Measurements from ENCODE around the gene ADD1. TPM values are rescaled to one million over a fixed set of nuclear protein-coding genes. Genes with fewer than 3 reads are reported as not detected.

Gene ADD1
- total and polyA plus RNA-seq, 2 donors from 2014 or later, result 232 to 313 TPM

DNA sequence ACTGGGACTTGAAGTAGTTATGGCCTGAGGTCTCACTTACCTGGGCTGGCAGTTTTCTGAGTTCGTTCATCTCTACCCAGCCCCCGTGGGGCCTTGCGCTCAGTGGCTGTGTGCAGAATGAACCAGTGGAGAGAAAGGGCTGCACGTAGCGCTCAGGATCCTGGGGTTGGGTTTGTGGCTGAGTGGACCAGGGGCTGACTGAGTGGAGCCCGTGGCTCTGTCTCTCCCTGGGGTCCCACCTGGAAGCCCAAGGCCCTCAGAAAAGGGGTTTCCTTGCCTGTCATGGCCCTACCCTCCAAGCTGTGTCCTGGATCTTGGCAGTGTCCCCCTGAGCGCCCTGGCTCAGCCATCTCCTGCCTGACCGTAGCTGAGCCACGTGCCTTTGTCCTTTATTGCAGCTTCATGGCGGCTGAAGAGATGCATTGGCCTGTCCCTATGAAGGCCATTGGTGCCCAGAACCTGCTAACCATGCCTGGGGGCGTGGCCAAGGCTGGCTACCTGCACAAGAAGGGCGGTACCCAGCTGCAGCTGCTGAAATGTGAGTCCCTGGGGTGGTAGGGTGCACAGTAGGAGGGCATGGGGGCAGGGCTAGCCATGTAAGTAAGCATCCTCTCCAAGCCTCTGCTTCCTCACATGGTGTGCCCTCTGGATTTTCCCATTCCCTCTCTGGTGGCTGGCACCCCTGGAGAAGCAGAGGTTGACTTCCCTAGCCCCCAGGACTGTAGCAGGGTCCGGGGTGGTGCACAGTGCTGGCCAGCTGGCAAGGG lies 23.2 kb upstream of the ADD1 start:
- no peak for FAIRE-seq
- TF ChIP-seq, protein P1, sequence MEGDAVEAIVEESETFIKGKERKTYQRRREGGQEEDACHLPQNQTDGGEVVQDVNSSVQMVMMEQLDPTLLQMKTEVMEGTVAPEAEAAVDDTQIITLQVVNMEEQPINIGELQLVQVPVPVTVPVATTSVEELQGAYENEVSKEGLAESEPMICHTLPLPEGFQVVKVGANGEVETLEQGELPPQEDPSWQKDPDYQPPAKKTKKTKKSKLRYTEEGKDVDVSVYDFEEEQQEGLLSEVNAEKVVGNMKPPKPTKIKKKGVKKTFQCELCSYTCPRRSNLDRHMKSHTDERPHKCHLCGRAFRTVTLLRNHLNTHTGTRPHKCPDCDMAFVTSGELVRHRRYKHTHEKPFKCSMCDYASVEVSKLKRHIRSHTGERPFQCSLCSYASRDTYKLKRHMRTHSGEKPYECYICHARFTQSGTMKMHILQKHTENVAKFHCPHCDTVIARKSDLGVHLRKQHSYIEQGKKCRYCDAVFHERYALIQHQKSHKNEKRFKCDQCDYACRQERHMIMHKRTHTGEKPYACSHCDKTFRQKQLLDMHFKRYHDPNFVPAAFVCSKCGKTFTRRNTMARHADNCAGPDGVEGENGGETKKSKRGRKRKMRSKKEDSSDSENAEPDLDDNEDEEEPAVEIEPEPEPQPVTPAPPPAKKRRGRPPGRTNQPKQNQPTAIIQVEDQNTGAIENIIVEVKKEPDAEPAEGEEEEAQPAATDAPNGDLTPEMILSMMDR (IDR thresholded peaks at IDR 0.05; ENCODE audit: borderline replicate concordance, extremely low read depth, insufficient read depth), result no peak
- peaks cover 0 to 14% (median 8%) of the 10 kb centered on the region in 3 donors for H3K36me3 ChIP-seq (ENCODE audit: control insufficient read depth in 2 of 3, insufficient read depth in 3 of 3, low read length in 3 of 3)
- H3K27ac ChIP-seq (ENCODE audit: low read depth in 2 of 2, low read length in 2 of 2), result no peak overlapping the region
- H3K4me1 ChIP-seq (ENCODE audit: control insufficient read depth in 2 of 3, insufficient read depth in 2 of 3, low read depth in 1 of 3, low read length in 3 of 3), result peaks cover 0 to 3% (median 0%) of the 10 kb centered on the region in 3 donors
- peak in 1 of 5 donors; percentile 57 for DNase-seq
- no peaks in the 10 kb centered on the region for H3K27me3 ChIP-seq (ENCODE audit: control insufficient read depth, insufficient read depth, low read length)
- no peaks in the 10 kb centered on the region for H3K9me3 ChIP-seq (ENCODE audit: control insufficient read depth in 2 of 3, insufficient read depth in 1 of 3, low read length in 3 of 3)
- no peak overlapping the region for H3K4me3 ChIP-seq (ENCODE audit: low read length in 3 of 3)
- H3K9ac ChIP-seq (ENCODE audit: low read length in 3 of 3), result no peak overlapping the region
- intact Hi-C loops (cut with DNase I), result no loop called here

DNA sequence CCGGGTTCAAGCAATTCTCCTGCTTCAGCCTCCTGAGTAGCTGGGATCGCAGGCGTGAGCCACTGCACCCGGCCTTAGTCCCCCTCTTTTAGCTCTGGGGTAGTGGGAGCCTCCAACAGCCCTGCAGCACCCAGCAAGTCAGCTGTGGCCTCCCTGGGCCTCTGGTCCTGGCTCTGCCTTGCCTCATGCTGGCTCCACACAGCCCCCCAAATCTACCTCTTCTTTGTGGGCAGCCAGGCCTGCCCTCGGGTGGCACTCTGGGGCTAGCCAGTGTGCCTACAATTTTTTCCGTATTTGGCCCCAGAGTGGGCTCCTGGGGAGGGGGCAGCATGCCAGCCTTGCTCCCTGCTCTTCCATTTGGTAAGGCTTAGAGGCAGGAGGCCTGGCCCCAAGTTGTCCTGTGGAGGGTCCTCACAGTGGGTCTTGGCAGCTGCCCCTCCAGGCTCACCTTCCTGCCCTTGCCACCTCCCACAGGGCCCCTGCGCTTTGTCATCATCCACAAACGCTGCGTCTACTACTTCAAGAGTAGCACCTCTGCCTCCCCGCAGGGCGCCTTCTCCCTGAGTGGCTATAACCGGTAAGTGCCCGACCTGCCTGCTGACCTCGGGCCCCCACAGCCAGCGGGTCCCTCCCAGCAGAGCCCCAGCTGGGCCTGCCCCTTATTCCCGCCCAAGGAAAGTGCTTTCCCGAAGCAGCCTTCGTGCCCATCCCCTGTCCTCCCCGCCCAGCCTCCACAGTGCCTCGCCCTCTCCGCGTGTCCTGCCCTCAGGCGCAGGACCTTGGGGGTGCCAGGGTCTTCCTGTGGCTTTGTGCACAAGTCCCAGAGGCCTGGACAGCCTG lies 21.0 kb upstream of the ADD1 start:
- no peak for FAIRE-seq
- no peak overlapping the region for H3K4me3 ChIP-seq (ENCODE audit: low read length in 3 of 3)
- H3K36me3 ChIP-seq (ENCODE audit: control insufficient read depth in 2 of 3, insufficient read depth in 3 of 3, low read length in 3 of 3), result peaks cover 7 to 27% (median 22%) of the 10 kb centered on the region in 3 donors
- TF ChIP-seq, protein P1 (IDR thresholded peaks at IDR 0.05; ENCODE audit: borderline replicate concordance, extremely low read depth, insufficient read depth), result no peak
- no peak overlapping the region for H3K27ac ChIP-seq (ENCODE audit: low read depth in 2 of 2, low read length in 2 of 2)
- no peaks in the 10 kb centered on the region for H3K9me3 ChIP-seq (ENCODE audit: control insufficient read depth in 2 of 3, insufficient read depth in 1 of 3, low read length in 3 of 3)
- H3K4me1 ChIP-seq (ENCODE audit: control insufficient read depth in 2 of 3, insufficient read depth in 2 of 3, low read depth in 1 of 3, low read length in 3 of 3), result peaks cover 0 to 3% (median 0%) of the 10 kb centered on the region in 3 donors
- intact Hi-C loops (cut with DNase I), result no loop called here
- peak in 1 of 5 donors; percentile 73 for DNase-seq
- H3K9ac ChIP-seq (ENCODE audit: low read length in 3 of 3), result no peak overlapping the region
- H3K27me3 ChIP-seq (ENCODE audit: control insufficient read depth, insufficient read depth, low read length), result no peaks in the 10 kb centered on the region

DNA sequence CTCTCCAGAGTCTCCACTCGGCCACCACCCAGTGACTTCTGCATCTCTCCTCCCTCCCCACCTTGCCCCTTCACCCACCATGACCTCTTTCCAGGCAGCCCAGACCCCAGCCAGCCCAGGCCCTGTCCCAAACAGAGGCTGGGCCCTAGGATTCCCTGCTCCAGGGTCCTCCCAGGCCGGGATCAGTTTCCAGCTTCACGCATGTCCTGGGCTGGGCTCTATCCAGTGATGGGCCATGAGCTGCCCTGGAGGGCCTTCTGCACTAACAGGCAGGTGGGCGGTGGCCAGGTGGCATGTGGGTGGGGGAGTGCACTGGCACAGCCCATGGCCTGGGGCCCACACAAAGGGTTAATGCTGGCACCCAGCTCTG lies 20.4 kb upstream of the ADD1 start:
- Histone ChIP-seq H3K27me3 (ENCODE audit: control insufficient read depth, insufficient read depth, low read length) (no peaks in the 10 kb centered on the region), H3K4me3 (ENCODE audit: low read length in 3 of 3) (no peak overlapping the region), H3K36me3 (ENCODE audit: control insufficient read depth in 2 of 3, insufficient read depth in 3 of 3, low read length in 3 of 3) (peaks cover 7 to 27% (median 24%) of the 10 kb centered on the region in 3 donors), H3K9me3 (ENCODE audit: control insufficient read depth in 2 of 3, insufficient read depth in 1 of 3, low read length in 3 of 3) (no peaks in the 10 kb centered on the region), H3K9ac (ENCODE audit: low read length in 3 of 3) (no peak overlapping the region), H3K4me1 (ENCODE audit: control insufficient read depth in 2 of 3, insufficient read depth in 2 of 3, low read depth in 1 of 3, low read length in 3 of 3) (peaks cover 0 to 3% (median 0%) of the 10 kb centered on the region in 3 donors), H3K27ac (ENCODE audit: low read depth in 2 of 2, low read length in 2 of 2) (no peak overlapping the region)
- TF ChIP-seq, protein P1 (IDR thresholded peaks at IDR 0.05; ENCODE audit: borderline replicate concordance, extremely low read depth, insufficient read depth), result no peak
- DNase-seq (peak in 2 of 5 donors; percentile 28 to 71), FAIRE-seq (no peak)
- intact Hi-C loops (cut with DNase I), result no loop called here
